SK-N-SH (cell line): Measurements from ENCODE around the gene ARID3A. TPM values are rescaled to one million over a fixed set of nuclear protein-coding genes. Genes with fewer than 3 reads are reported as not detected.

Experiments used
- CTCF ChIA-PET: fragments of 300-600, 350-600 bp; formaldehyde crosslinking; extraction: SDS; loops from one replicate; lab custom pipeline; 2021; lab: Yijun Ruan, JAX
- POLR2A ChIA-PET: fragments of 350-600 bp; sonication (Branson Sonifier 250); formaldehyde crosslinking; extraction: SDS; loops from one replicate; lab custom pipeline; 2020; ENCODE audit warnings: antibody characterized with exemption, inconsistent platforms; lab: Yijun Ruan, JAX
- DNase-seq: peaks from one replicate; pipeline ENCODE4 v3.0.0; 2012
- H2AFZ ChIP-seq: fragments of 200-600 bp; sonication (generic); 2 replicates; pipeline ENCODE4 v1.8.1; 2016; ENCODE audit warnings: antibody characterized with exemption, mild to moderate bottlenecking, low read depth
- H3F3A ChIP-seq: fragments of 200-600 bp; sonication (generic); replicated peaks from 2 replicates; pipeline ENCODE3; 2016; ENCODE audit warnings: antibody characterized with exemption, mild to moderate bottlenecking; ENCODE audit not compliant: insufficient read depth
- H3K27ac ChIP-seq, 2 experiments: fragments of 200-500 bp in 1 of 2; fragments of 200-600 bp in 1 of 2; sonication (Bioruptor generic) in 1 of 2; sonication (generic), shearing (Covaris generic) in 1 of 2; 2 replicates each; pipeline versions ENCODE4 v1.5.1 to v1.6.1; 2014 to 2016; ENCODE audit warnings: low read depth in 2 of 2, inconsistent platforms in 1 of 2, low read length in 1 of 2, mild to moderate bottlenecking in 1 of 2, mixed read lengths in 1 of 2
- H3K27me3 ChIP-seq: fragments of 200-600 bp; sonication (generic), shearing (Covaris generic); 2 replicates; pipeline ENCODE4 v1.6.1; 2016; ENCODE audit warnings: mixed run types; ENCODE audit not compliant: insufficient read depth
- H3K36me3 ChIP-seq, 2 experiments: fragments of 200-500 bp in 1 of 2; fragments of 200-600 bp in 1 of 2; sonication (Bioruptor generic) in 1 of 2; sonication (generic) in 1 of 2; replicated peaks in 1 of 2; 2 replicates each; pipeline versions ENCODE3 to v1.5.1; 2014 to 2016; ENCODE audit warnings: low read length in 1 of 2, mild to moderate bottlenecking in 1 of 2; ENCODE audit not compliant: insufficient read depth in 2 of 2, control insufficient read depth in 1 of 2
- H3K4me1 ChIP-seq, 2 experiments: fragments of 200-500 bp in 1 of 2; fragments of 200-600 bp in 1 of 2; sonication (Bioruptor generic) in 1 of 2; sonication (generic), shearing (Covaris generic) in 1 of 2; 2 replicates each; pipeline versions ENCODE4 v1.5.1 to v1.6.1; 2014 to 2016; ENCODE audit warnings: low read depth in 1 of 2, low read length in 1 of 2, mixed run types in 1 of 2; ENCODE audit not compliant: insufficient read depth in 2 of 2, control insufficient read depth in 1 of 2
- H3K4me2 ChIP-seq: fragments of 200-600 bp; sonication (generic), shearing (Covaris generic); 2 replicates; pipeline ENCODE4 v1.6.1; 2017; ENCODE audit warnings: mixed run types
- H3K4me3 ChIP-seq, 2 experiments: fragments of 200-500 bp in 1 of 2; fragments of 200-600 bp in 1 of 2; sonication (Bioruptor generic) in 1 of 2; sonication (generic), shearing (Covaris generic) in 1 of 2; 2 replicates each; pipeline versions ENCODE4 v1.5.1 to v1.8.1; 2014 to 2016; ENCODE audit warnings: low read depth in 2 of 2, inconsistent platforms in 1 of 2, low read length in 1 of 2, mild to moderate bottlenecking in 1 of 2, mixed read lengths in 1 of 2, moderate library complexity in 1 of 2
- H3K79me2 ChIP-seq: fragments of 200-600 bp; sonication (generic); 2 replicates; pipeline ENCODE4 v1.8.1; 2017; ENCODE audit warnings: mild to moderate bottlenecking; ENCODE audit not compliant: insufficient read depth
- H3K9ac ChIP-seq: fragments of 200-600 bp; sonication (generic); 2 replicates; pipeline ENCODE4 v1.6.1; 2017; ENCODE audit warnings: mixed run types
- H3K9me2 ChIP-seq: fragments of 200-600 bp; sonication (generic); 2 replicates; pipeline ENCODE4 v1.6.1; 2017; ENCODE audit warnings: mixed run types
- H3K9me3 ChIP-seq: fragments of 200-600 bp; sonication (generic); 2 replicates; pipeline ENCODE4 v1.6.1; 2017; ENCODE audit warnings: mixed run types, mild to moderate bottlenecking, moderate library complexity
- H4K20me1 ChIP-seq: fragments of 200-600 bp; sonication (generic); 2 replicates; pipeline ENCODE4 v1.6.1; 2017; ENCODE audit warnings: mild to moderate bottlenecking, mixed run types; ENCODE audit not compliant: insufficient read depth
- CHD2 ChIP-seq: fragments of 150-350 bp; IDR thresholded peaks from 2 replicates; pipeline ENCODE4 v1.6.1; 2018; ENCODE audit warnings: low read length; ENCODE audit not compliant: partially characterized antibody
- ELF1 ChIP-seq: IDR thresholded peaks from 2 replicates; pipeline ENCODE4 v1.4.0; 2012
- EP300 ChIP-seq, 2 experiments: IDR thresholded peaks; 2 replicates each; pipeline versions ENCODE4 v1.4.0 to v1.6.1; 2012; ENCODE audit warnings: borderline replicate concordance in 1 of 2, low read depth in 1 of 2, low read length in 1 of 2
- EZH2phosphoT487 ChIP-seq: fragments of 200-600 bp; sonication (generic); IDR thresholded peaks from 2 replicates; pipeline ENCODE4 v1.6.1; 2017; ENCODE audit warnings: low read depth, mixed run types, mild to moderate bottlenecking, antibody characterized with exemption, moderate library complexity, borderline replicate concordance
- FOSL2 ChIP-seq: IDR thresholded peaks from 2 replicates; pipeline ENCODE4 v1.4.0; 2012; ENCODE audit warnings: low read depth, mild to moderate bottlenecking, moderate library complexity, borderline replicate concordance
- FOXM1 ChIP-seq: IDR thresholded peaks from 2 replicates; pipeline ENCODE4 v1.4.0; 2012; ENCODE audit warnings: low read depth, mild to moderate bottlenecking
- GABPA ChIP-seq: IDR thresholded peaks from 2 replicates; pipeline ENCODE4 v1.4.0; 2012; ENCODE audit warnings: low read depth, mild to moderate bottlenecking
- JUND ChIP-seq: IDR thresholded peaks from 2 replicates; pipeline ENCODE4 v1.4.0; 2012
- MXI1 ChIP-seq: IDR thresholded peaks from 2 replicates; pipeline ENCODE4 v1.6.1; 2012; ENCODE audit warnings: mild to moderate bottlenecking, low read depth, low read length, improper control_type of control experiment
- NFIC ChIP-seq: IDR thresholded peaks from 2 replicates; pipeline ENCODE4 v1.4.0; 2012; ENCODE audit warnings: borderline replicate concordance
- NRF1 ChIP-seq: IDR thresholded peaks from 2 replicates; pipeline ENCODE4 v1.6.1; 2012; ENCODE audit warnings: low read depth, mild to moderate bottlenecking, low read length
- POLR2AphosphoS5 ChIP-seq: IDR thresholded peaks from 2 replicates; pipeline ENCODE4 v1.6.1; 2012; ENCODE audit warnings: low read depth, low read length
- RCOR1 ChIP-seq: fragments of 150-350 bp; IDR thresholded peaks from 2 replicates; pipeline ENCODE4 v1.6.1; 2017; ENCODE audit warnings: antibody characterized with exemption, low read length
- RFX5 ChIP-seq: IDR thresholded peaks from 2 replicates; pipeline ENCODE4 v1.6.1; 2012; ENCODE audit warnings: mild to moderate bottlenecking, improper control_type of control experiment, low read length
- RXRA ChIP-seq: IDR thresholded peaks from 2 replicates; pipeline ENCODE4 v1.4.0; 2012; ENCODE audit warnings: low read depth, mild to moderate bottlenecking, borderline replicate concordance
- SIN3A ChIP-seq: IDR thresholded peaks from 2 replicates; pipeline ENCODE4 v1.6.1; 2012; ENCODE audit warnings: low read depth, mild to moderate bottlenecking, low read length, moderate library complexity, borderline replicate concordance
- TCF12 ChIP-seq: IDR thresholded peaks from 2 replicates; pipeline ENCODE4 v1.4.0; 2012
- YY1 ChIP-seq: IDR thresholded peaks from 2 replicates; pipeline ENCODE4 v1.4.0; 2012; ENCODE audit warnings: low read depth, mild to moderate bottlenecking
- WGBS: methylation state at CpG from one replicate; pipeline ENCODE4 v1.1.6; 2017; ENCODE audit warnings: low lambda C conversion rate; 5-methylcytosine and 5-hydroxymethylcytosine counted together
- polyA plus RNA-seq, 3 experiments: library from polyadenylated mRNA; depleted of rRNA; stranded (reverse); fragments of >200 nt; gene quantifications; 2 replicates each; pipeline ENCODE4 v1.2.3, GENCODE V29; 2012
- TF ChIP-seq, protein P1 (sequence below): IDR thresholded peaks from 2 replicates; pipeline ENCODE4 v1.6.1; 2012; ENCODE audit warnings: mild to moderate bottlenecking, low read depth, low read length, moderate library complexity
- TF ChIP-seq, protein P2 (sequence below): fragments of 200-600 bp; sonication (generic); IDR thresholded peaks from 2 replicates; pipeline ENCODE4 v1.6.1; 2017; ENCODE audit warnings: antibody characterized with exemption, mild to moderate bottlenecking, moderate library complexity
- TF ChIP-seq, protein P3 (sequence below): IDR thresholded peaks from 2 replicates; pipeline ENCODE4 v1.4.0; 2012; ENCODE audit warnings: low read depth, borderline replicate concordance
- TF ChIP-seq, protein P4 (sequence below): IDR thresholded peaks from 2 replicates; pipeline ENCODE4; 2012
- TF ChIP-seq, protein P5 (sequence below): IDR thresholded peaks from 2 replicates; pipeline ENCODE4 v1.4.0; 2012; ENCODE audit warnings: low read depth
- TF ChIP-seq, protein P6 (sequence below): fragments of 150-350 bp; IDR thresholded peaks from 2 replicates; pipeline ENCODE4 v1.6.1; 2016; ENCODE audit warnings: mild to moderate bottlenecking, low read depth, low read length

Gene ARID3A
- polyA plus RNA-seq, 1 of the 3 experiments (the other 2 are of a cell fraction): 8.6 TPM

DNA sequence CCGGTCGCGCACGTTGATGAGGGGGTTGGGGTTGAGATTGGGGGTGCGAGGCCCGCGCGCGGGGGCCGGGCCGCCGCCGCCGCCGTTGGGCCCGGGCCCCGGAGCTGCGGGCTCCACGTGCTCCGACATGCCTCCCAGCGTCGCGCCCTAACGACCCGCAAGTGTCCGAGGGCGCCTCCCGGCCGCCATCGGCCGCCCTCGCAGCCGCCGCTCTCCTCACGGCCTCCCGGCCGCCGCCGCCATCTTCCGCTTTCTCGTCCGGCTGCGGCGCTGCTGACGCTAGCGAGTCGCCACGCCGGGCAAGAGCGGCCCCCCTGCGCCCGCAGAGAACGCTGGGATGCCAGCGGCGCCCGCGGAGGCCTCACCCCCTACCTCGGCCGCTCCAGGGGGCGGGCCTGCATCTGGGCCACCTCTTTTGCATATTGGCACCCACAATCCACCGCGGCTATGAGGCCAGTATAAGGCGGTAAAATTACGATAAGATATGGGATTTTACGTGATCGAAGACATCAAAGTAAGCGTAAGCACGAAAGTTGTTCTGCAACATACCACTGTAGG lies 95.1 kb downstream of the ARID3A start, which contains the start of gene TMEM259:
TSS of gene TMEM259 (minus strand) at position 256 of the 558 bp plus-strand sequence. CDS start at position 129, 127 bp downstream.
- Histone ChIP-seq H3K9ac (peak within 1 kb of the TSS; percentile 83), H3K9me3 (no peaks in the 10 kb centered on the region), H3K27ac (peak within 1 kb of the TSS; percentile 73 to 91), H3K27me3 (no peaks in the 10 kb centered on the region), H3K4me3 (peak within 1 kb of the TSS; percentile 69 to 79), H4K20me1 (peaks cover 47% of the 10 kb centered on the region), H3K4me1 (peaks cover 13 to 26% of the 10 kb centered on the region in 2 experiments; a peak in 1 of 4 replicates), H3K9me2 (no peaks in the 10 kb centered on the region), H2AFZ (peak within 1 kb of the TSS; percentile 30), H3F3A (peaks cover 27% of the 10 kb centered on the region), H3K4me2 (peak within 1 kb of the TSS; percentile 97), H3K36me3 (no peaks in the 10 kb centered on the region), H3K79me2 (peaks cover 50% of the 10 kb centered on the region)
- CTCF ChIA-PET: interaction anchor here (0.6 to 2.2 kb wide), 7 partner anchors 37 to 223 kb away, joined by 3 to 11 read pairs (median 3); partner anchors contain the start of gene WDR18
- POLR2A ChIA-PET: no interaction called here
- whole genome bisulfite sequencing: 0% methylated on average over 15 of the region's 68 CpGs
- peak; percentile 99 for DNase-seq
- TF ChIP-seq, protein P1, sequence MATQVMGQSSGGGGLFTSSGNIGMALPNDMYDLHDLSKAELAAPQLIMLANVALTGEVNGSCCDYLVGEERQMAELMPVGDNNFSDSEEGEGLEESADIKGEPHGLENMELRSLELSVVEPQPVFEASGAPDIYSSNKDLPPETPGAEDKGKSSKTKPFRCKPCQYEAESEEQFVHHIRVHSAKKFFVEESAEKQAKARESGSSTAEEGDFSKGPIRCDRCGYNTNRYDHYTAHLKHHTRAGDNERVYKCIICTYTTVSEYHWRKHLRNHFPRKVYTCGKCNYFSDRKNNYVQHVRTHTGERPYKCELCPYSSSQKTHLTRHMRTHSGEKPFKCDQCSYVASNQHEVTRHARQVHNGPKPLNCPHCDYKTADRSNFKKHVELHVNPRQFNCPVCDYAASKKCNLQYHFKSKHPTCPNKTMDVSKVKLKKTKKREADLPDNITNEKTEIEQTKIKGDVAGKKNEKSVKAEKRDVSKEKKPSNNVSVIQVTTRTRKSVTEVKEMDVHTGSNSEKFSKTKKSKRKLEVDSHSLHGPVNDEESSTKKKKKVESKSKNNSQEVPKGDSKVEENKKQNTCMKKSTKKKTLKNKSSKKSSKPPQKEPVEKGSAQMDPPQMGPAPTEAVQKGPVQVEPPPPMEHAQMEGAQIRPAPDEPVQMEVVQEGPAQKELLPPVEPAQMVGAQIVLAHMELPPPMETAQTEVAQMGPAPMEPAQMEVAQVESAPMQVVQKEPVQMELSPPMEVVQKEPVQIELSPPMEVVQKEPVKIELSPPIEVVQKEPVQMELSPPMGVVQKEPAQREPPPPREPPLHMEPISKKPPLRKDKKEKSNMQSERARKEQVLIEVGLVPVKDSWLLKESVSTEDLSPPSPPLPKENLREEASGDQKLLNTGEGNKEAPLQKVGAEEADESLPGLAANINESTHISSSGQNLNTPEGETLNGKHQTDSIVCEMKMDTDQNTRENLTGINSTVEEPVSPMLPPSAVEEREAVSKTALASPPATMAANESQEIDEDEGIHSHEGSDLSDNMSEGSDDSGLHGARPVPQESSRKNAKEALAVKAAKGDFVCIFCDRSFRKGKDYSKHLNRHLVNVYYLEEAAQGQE: peak; percentile 62; the same call in 1 of the 2 replicates
- TF ChIP-seq, protein P2, sequence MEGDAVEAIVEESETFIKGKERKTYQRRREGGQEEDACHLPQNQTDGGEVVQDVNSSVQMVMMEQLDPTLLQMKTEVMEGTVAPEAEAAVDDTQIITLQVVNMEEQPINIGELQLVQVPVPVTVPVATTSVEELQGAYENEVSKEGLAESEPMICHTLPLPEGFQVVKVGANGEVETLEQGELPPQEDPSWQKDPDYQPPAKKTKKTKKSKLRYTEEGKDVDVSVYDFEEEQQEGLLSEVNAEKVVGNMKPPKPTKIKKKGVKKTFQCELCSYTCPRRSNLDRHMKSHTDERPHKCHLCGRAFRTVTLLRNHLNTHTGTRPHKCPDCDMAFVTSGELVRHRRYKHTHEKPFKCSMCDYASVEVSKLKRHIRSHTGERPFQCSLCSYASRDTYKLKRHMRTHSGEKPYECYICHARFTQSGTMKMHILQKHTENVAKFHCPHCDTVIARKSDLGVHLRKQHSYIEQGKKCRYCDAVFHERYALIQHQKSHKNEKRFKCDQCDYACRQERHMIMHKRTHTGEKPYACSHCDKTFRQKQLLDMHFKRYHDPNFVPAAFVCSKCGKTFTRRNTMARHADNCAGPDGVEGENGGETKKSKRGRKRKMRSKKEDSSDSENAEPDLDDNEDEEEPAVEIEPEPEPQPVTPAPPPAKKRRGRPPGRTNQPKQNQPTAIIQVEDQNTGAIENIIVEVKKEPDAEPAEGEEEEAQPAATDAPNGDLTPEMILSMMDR: no peak
- TF ChIP-seq, protein P3, sequence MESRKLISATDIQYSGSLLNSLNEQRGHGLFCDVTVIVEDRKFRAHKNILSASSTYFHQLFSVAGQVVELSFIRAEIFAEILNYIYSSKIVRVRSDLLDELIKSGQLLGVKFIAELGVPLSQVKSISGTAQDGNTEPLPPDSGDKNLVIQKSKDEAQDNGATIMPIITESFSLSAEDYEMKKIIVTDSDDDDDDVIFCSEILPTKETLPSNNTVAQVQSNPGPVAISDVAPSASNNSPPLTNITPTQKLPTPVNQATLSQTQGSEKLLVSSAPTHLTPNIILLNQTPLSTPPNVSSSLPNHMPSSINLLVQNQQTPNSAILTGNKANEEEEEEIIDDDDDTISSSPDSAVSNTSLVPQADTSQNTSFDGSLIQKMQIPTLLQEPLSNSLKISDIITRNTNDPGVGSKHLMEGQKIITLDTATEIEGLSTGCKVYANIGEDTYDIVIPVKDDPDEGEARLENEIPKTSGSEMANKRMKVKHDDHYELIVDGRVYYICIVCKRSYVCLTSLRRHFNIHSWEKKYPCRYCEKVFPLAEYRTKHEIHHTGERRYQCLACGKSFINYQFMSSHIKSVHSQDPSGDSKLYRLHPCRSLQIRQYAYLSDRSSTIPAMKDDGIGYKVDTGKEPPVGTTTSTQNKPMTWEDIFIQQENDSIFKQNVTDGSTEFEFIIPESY: no peak
- TF ChIP-seq, protein P4, sequence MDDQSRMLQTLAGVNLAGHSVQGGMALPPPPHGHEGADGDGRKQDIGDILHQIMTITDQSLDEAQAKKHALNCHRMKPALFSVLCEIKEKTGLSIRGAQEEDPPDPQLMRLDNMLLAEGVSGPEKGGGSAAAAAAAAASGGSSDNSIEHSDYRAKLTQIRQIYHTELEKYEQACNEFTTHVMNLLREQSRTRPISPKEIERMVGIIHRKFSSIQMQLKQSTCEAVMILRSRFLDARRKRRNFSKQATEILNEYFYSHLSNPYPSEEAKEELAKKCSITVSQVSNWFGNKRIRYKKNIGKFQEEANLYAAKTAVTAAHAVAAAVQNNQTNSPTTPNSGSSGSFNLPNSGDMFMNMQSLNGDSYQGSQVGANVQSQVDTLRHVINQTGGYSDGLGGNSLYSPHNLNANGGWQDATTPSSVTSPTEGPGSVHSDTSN: no peak
- TF ChIP-seq NRF1: peak; percentile 21; the same call in 1 of the 2 replicates
- no peak for TF ChIP-seq RCOR1
- TF ChIP-seq GABPA: no peak
- TF ChIP-seq FOSL2: no peak
- TF ChIP-seq RXRA: no peak
- 0 out of 2 replicates have a peak, but pooled peaks have one; percentile 34 for TF ChIP-seq POLR2AphosphoS5
- TF ChIP-seq RFX5: no peak
- no peak for TF ChIP-seq TCF12
- no peak for TF ChIP-seq JUND
- TF ChIP-seq ELF1: no peak
- peak; percentile 90 for TF ChIP-seq YY1
- TF ChIP-seq, protein P5, sequence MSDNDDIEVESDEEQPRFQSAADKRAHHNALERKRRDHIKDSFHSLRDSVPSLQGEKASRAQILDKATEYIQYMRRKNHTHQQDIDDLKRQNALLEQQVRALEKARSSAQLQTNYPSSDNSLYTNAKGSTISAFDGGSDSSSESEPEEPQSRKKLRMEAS: 0 out of 2 replicates have a peak, but pooled peaks have one; percentile 33
- TF ChIP-seq SIN3A: peak; percentile 33; the same call in 1 of the 2 replicates
- TF ChIP-seq NFIC: no peak
- TF ChIP-seq, protein P6, sequence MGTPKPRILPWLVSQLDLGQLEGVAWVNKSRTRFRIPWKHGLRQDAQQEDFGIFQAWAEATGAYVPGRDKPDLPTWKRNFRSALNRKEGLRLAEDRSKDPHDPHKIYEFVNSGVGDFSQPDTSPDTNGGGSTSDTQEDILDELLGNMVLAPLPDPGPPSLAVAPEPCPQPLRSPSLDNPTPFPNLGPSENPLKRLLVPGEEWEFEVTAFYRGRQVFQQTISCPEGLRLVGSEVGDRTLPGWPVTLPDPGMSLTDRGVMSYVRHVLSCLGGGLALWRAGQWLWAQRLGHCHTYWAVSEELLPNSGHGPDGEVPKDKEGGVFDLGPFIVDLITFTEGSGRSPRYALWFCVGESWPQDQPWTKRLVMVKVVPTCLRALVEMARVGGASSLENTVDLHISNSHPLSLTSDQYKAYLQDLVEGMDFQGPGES: no peak
- no peak; a peak in 1 of 4 replicates for TF ChIP-seq EP300 (IDR thresholded peaks at IDR 0.05; ENCODE audit: borderline replicate concordance in 1 of 2, low read depth in 1 of 2, low read length in 1 of 2)
- TF ChIP-seq EZH2phosphoT487: no peak
- peak; percentile 39; the same call in 1 of the 2 replicates for TF ChIP-seq MXI1
- TF ChIP-seq CHD2: no peak
- TF ChIP-seq FOXM1: no peak
